Fibroblast of pulmonary artery (primary cell): Measurements from ENCODE around the gene ZFAND3.

ENCODE experiments used
- DNase-seq: peaks from one replicate; pipeline ENCODE4 v3.0.0-alpha.2; 2010; ENCODE audit warnings: low read depth
- H3K4me3 ChIP-seq: replicated peaks from 2 replicates; pipeline ENCODE4 v1.5.1; 2011; ENCODE audit warnings: low read depth, mild to moderate bottlenecking, control low read depth, low read length, moderate library complexity
- CTCF ChIP-seq: IDR thresholded peaks from 2 replicates; pipeline ENCODE4 v1.5.1; 2011; ENCODE audit warnings: mild to moderate bottlenecking, control low read depth, low read length, inconsistent platforms; ENCODE audit errors: missing control alignments

ZFAND3 gene

GRCh38 chr6:38159596-38159995 lies 340.1 kb downstream of the ZFAND3 start:
- no peak for TF ChIP-seq CTCF
- DNase-seq: no peak
- no peak overlapping the region for H3K4me3 ChIP-seq

DNA sequence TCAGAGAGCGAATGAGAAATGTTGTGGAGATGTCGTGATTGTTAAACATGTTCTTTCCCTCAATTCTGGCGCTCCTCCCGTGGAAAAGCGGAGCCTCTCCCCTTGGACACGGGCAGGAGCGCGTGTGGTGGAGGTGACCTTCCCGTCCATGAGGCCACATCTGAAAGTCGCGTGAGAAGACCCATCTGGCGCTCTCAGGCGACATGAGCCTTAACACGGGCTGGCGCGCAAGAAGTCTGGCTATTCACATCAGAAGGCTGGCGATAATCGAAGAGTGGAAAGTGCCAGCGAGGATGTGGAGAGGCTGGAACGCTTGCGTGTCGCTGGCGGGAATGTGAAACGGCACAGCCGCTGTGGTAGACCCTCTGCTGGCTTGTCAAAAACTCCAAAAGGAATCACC lies 341.3 kb downstream of the ZFAND3 start:
- TF ChIP-seq CTCF: no peak
- H3K4me3 ChIP-seq: no peak overlapping the region
- no peak for DNase-seq

DNA sequence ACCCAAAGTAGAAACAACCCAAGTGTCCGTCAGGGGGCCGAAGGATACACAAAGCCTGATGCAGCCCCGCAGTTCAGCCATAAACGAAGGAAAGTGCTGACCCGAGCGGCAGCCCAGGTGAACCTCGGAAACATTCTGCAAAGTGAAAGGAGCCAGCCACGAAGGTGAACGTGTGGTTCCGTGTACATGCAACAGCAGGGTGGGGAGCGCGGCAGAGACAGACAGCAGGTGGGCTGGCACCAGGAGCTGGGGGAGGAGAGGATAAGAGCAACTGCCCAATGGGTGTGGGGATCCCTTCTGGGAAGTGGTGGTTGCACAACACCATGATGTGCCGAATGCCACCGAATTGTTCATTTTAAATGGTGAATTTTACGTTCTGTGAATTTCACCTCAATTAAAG lies 341.8 kb downstream of the ZFAND3 start:
- TF ChIP-seq CTCF: no peak
- no peak overlapping the region for H3K4me3 ChIP-seq
- DNase-seq: no peak

GRCh38 chr6:38161754-38162492 lies 342.4 kb downstream of the ZFAND3 start:
- no peak for TF ChIP-seq CTCF
- no peak overlapping the region for H3K4me3 ChIP-seq
- DNase-seq: no peak

GRCh38 chr6:38162493-38163185 lies 343.1 kb downstream of the ZFAND3 start:
- no peak overlapping the region for H3K4me3 ChIP-seq
- DNase-seq: no peak
- no peak for TF ChIP-seq CTCF

DNA sequence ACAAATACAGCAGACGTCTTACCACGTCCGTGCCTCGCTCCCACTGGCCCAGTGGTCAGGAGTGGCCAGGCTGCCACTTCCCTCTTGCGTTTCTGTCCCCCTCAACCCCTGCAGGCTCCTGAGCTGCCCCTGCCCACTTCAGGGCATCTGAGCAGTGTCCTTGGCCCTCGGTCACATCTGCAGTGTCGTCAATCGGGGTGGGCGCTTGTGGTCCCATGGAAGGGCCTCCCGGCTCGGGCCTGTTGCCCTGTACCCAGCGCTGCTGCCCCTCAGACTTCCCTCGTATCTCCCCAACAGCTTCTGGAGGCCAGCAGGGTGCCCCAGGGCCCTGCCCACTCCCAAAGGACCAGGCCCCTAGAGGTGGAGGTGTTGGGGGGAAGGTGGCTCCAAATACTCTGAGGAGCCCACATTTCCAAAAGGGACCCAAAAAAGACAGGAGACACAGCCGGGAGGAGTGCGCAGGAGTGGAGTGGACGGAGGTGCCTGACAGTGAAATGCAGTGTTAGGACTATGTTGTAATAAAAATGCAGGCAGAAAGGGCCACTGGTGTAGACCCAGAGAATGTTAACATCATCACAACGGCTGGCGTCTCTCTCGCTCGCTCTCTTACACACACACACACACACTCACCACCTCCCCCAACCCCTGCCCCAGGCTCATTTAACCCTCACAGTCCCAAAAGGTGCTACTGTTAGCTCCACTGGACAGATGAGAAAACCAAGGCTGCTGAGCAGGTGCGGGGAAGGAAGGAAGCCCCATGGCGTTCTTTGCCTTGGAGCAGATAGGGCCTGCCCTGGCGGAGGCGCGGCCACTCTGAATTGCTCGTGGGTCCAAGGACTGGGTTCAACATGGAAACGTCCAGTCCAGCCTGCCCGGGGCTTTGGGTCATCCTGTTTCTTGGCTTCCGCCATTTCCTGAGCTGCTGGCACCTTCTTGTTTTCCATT lies 343.9 kb downstream of the ZFAND3 start:
- TF ChIP-seq CTCF: no peak
- H3K4me3 ChIP-seq: no peak overlapping the region

More for the DNA sequence above, 343.9 kb downstream of the ZFAND3 start:
- DNase-seq: no peak
